Uterus (tissue), 4 donors: ENCODE measurements around the gene LILRB2. TPM values are rescaled to one million over a fixed set of nuclear protein-coding genes. Genes with fewer than 3 reads are reported as not detected.
"Not testable (repeated sequence)": the region's sequence is repeated elsewhere in the genome, so short reads cannot be mapped to it uniquely, and the experiment has no call there.

ENCODE experiments used
- DNase-seq, 2 donors: peaks; one replicate each; pipeline ENCODE4 v3.0.0-alpha.2; 2019 to 2020
- H3K27ac ChIP-seq, 2 donors: fragments of 200-600 bp; sonication (generic); 1 replicate in 1 of 2; 2 replicates in 1 of 2; pipeline ENCODE4 v1.5.1; 2016 to 2018
- H3K27me3 ChIP-seq, 2 donors: fragments of 200-600 bp; sonication (generic); one replicate each; pipeline ENCODE4 v1.5.1; 2018 to 2019; ENCODE audit warnings: control low read depth in 1 of 2
- H3K36me3 ChIP-seq, 2 donors: fragments of 200-600 bp; sonication (generic); one replicate each; pipeline ENCODE4 v1.5.1; 2019; ENCODE audit warnings: control low read depth in 1 of 2
- H3K4me1 ChIP-seq, 2 donors: fragments of 200-600 bp; sonication (generic); one replicate each; pipeline ENCODE4 v1.5.1; 2018 to 2019; ENCODE audit warnings: control low read depth in 1 of 2
- H3K4me3 ChIP-seq, 2 donors: fragments of 200-600 bp; sonication (generic); 1 replicate in 1 of 2; 2 replicates in 1 of 2; pipeline ENCODE4 v1.5.1; 2018 to 2019; ENCODE audit warnings: mild to moderate bottlenecking in 1 of 2
- H3K9me3 ChIP-seq, 2 donors: fragments of 200-600 bp; sonication (generic); one replicate each; pipeline ENCODE4 v1.5.1; 2019; ENCODE audit warnings: control low read depth in 1 of 2
- CTCF ChIP-seq, 4 experiments: fragments of 200-600 bp in 2 of 4; fragments of 450-650 bp in 2 of 4; sonication (generic) in 2 of 4; IDR thresholded peaks; one replicate each; pipeline ENCODE4 v1.5.1; 2016 to 2019; ENCODE audit warnings: antibody characterized with exemption in 4 of 4, mild to moderate bottlenecking in 2 of 4, moderate library complexity in 1 of 4
- POLR2A ChIP-seq, 2 donors: fragments of 450-650 bp; IDR thresholded peaks; one replicate each; pipeline ENCODE4 v1.6.1; 2016; ENCODE audit warnings: antibody characterized with exemption in 2 of 2, mild to moderate bottlenecking in 1 of 2, moderate library complexity in 1 of 2
- intact Hi-C: fragments of 100-400 bp; cut with DNase I; formaldehyde crosslinking; loops from one replicate; pipeline ENCODE4 v1.15.1; 2023; ENCODE audit warnings: low total_unique reads
- total RNA-seq, 4 donors: library from RNA; depleted of rRNA in 3 of 4; stranded (reverse); fragments of >200 nt in 3 of 4; gene quantifications; one replicate each; pipeline versions ENCODE4 v1.1.0 to v1.2.4, GENCODE V29; 2014 to 2023
- donor health status: DM: yes; HTN: yes; CAD: no.

Gene LILRB2
- 1 to 10 TPM in 3 of 4 donors, under 1 TPM in 1; 0.41 to 4.2 (median 1.7) TPM for total RNA-seq

- Histone ChIP-seq H3K4me1 (no peaks in the 10 kb centered on the region), H3K27me3 (no peaks in the 10 kb centered on the region), H3K9me3 (no peaks in the 10 kb centered on the region), H3K36me3 (no peaks in the 10 kb centered on the region), H3K4me3 (no peak within 1 kb of the TSS), H3K27ac (no peak within 1 kb of the TSS)
- intact Hi-C loops: loop anchor here (2.0 kb wide), 1 partner anchor 306 kb away; no protein-coding TSS in a partner anchor
- no peak for DNase-seq
- no peak for TF ChIP-seq POLR2A (IDR thresholded peaks at IDR 0.05)
- no peak for TF ChIP-seq CTCF (IDR thresholded peaks at IDR 0.05)
These were observed at the start of gene LILRB2 for GRCh38 chr19:54281007-54281728. Gene LILRB2, minus strand, starts transcription at chr19:54281110. Its CDS starts 614 bp downstream, at chr19:54280496.

- Histone ChIP-seq H3K27me3 (no peaks in the 10 kb centered on the region), H3K4me1 (no peaks in the 10 kb centered on the region), H3K9me3 (no peaks in the 10 kb centered on the region), H3K27ac (no peak overlapping the region), H3K36me3 (no peaks in the 10 kb centered on the region), H3K4me3 (no peak overlapping the region)
- no peak for DNase-seq
- intact Hi-C loops: no loop called here
- TF ChIP-seq POLR2A (IDR thresholded peaks at IDR 0.05): no peak
- no peak for TF ChIP-seq CTCF (IDR thresholded peaks at IDR 0.05)
These were observed 48.7 kb upstream of the LILRB2 start for GRCh38 chr19:54329476-54330165.

GRCh38 chr19:54328781-54329180 lies 47.9 kb upstream of the LILRB2 start:
- H3K9me3 ChIP-seq, H3K4me1 ChIP-seq, intact Hi-C loops: not testable (repeated sequence)

GRCh38 chr19:54325631-54326030 lies 44.7 kb upstream of the LILRB2 start:
- no peak for DNase-seq
- H3K27me3 ChIP-seq: no peaks in the 10 kb centered on the region
- no peaks in the 10 kb centered on the region for H3K36me3 ChIP-seq
- intact Hi-C loops: no loop called here
- H3K4me3 ChIP-seq: no peak overlapping the region
- TF ChIP-seq CTCF (IDR thresholded peaks at IDR 0.05) (no peak), POLR2A (IDR thresholded peaks at IDR 0.05) (no peak)
- H3K4me1 ChIP-seq: no peaks in the 10 kb centered on the region
- H3K9me3 ChIP-seq: no peaks in the 10 kb centered on the region
- no peak overlapping the region for H3K27ac ChIP-seq

More at GRCh38 chr19:54328781-54329180, 47.9 kb upstream of the LILRB2 start:
- not testable (repeated sequence) for H3K36me3 ChIP-seq, H3K27ac ChIP-seq, H3K4me3 ChIP-seq, DNase-seq, H3K27me3 ChIP-seq

- Histone ChIP-seq H3K36me3 (no peaks in the 10 kb centered on the region), H3K27me3 (no peaks in the 10 kb centered on the region), H3K4me3 (no peak overlapping the region), H3K27ac (no peak overlapping the region), H3K4me1 (no peaks in the 10 kb centered on the region), H3K9me3 (no peaks in the 10 kb centered on the region)
- TF ChIP-seq POLR2A (IDR thresholded peaks at IDR 0.05) (no peak), CTCF (IDR thresholded peaks at IDR 0.05) (peak; percentile 16 to 54 (median 42))
- DNase-seq: no peak
- intact Hi-C loops: no loop called here
These were observed 44.3 kb upstream of the LILRB2 start for GRCh38 chr19:54325194-54325621.
